Caco-2 (cell line): ENCODE results near the gene ACAN. TPM values are rescaled to one million over a fixed set of nuclear protein-coding genes. Genes with fewer than 3 reads are reported as not detected.

ENCODE experiments used
- BruUV-seq: library from RNA; stranded (reverse); fragments of 400-500 nt; replicated peaks from 2 replicates; lab custom pipeline; 2021; lab: Mats Ljungman, UMichigan
- CTCF ChIA-PET: fragments of 300-600 bp; sonication (Branson Sonifier 250); formaldehyde crosslinking; loops from one replicate; lab custom pipeline; 2022; ENCODE audit warnings: antibody characterized with exemption; lab: Charles Lee
- POLR2A ChIA-PET: fragments of 300-600 bp; sonication (Branson Sonifier 250); formaldehyde crosslinking; loops from one replicate; lab custom pipeline; 2022; ENCODE audit warnings: antibody characterized with exemption; lab: Charles Lee
- DNase-seq, 2 experiments: peaks; one replicate each; pipeline versions ENCODE4 v3.0.0 to v3.0.0-alpha.2; 2020 to 2022
- H3K27me3 ChIP-seq: replicated peaks from 2 replicates; pipeline ENCODE4 v1.6.0; 2011; ENCODE audit warnings: low read length; ENCODE audit not compliant: control insufficient read depth, insufficient read depth
- H3K36me3 ChIP-seq: 2 replicates; pipeline ENCODE4 v1.5.1; 2011; ENCODE audit warnings: low read length; ENCODE audit not compliant: control insufficient read depth, insufficient read depth
- H3K4me1 ChIP-seq: fragments of 250-450 bp; sonication (Bioruptor Pico); 2 replicates; pipeline ENCODE4 v1.5.1; 2020; ENCODE audit warnings: mild to moderate bottlenecking
- H3K4me3 ChIP-seq: 2 replicates; pipeline ENCODE4 v1.5.1; 2011; ENCODE audit warnings: low read depth, mild to moderate bottlenecking, control low read depth, low read length
- H3K9me3 ChIP-seq: fragments of 250-450 bp; sonication (Bioruptor Pico); 2 replicates; pipeline ENCODE4 v1.5.1; 2020; ENCODE audit warnings: mild to moderate bottlenecking, moderate library complexity
- H3K27ac Mint-ChIP-seq: one replicate; pipeline ENCODE4 v1.8.0; 2022; ENCODE audit warnings: mixed read lengths; ENCODE audit not compliant: unreplicated experiment
- H3K27me3 Mint-ChIP-seq: one replicate; pipeline ENCODE4 v1.8.0; 2022; ENCODE audit warnings: mixed read lengths; ENCODE audit not compliant: insufficient read depth, unreplicated experiment
- H3K36me3 Mint-ChIP-seq: one replicate; pipeline ENCODE4 v1.8.0; 2022; ENCODE audit warnings: mild to moderate bottlenecking, mixed read lengths; ENCODE audit not compliant: insufficient read depth, unreplicated experiment
- H3K4me1 Mint-ChIP-seq: one replicate; pipeline ENCODE4 v1.8.0; 2022; ENCODE audit warnings: low read depth, mixed read lengths; ENCODE audit not compliant: unreplicated experiment
- H3K4me3 Mint-ChIP-seq: one replicate; pipeline ENCODE4 v1.8.0; 2022; ENCODE audit warnings: mild to moderate bottlenecking, moderate library complexity, mixed read lengths; ENCODE audit not compliant: unreplicated experiment
- H3K9me3 Mint-ChIP-seq: one replicate; pipeline ENCODE4 v1.8.0; 2022; ENCODE audit warnings: mixed read lengths; ENCODE audit not compliant: unreplicated experiment
- intact Hi-C: fragments of 100-400 bp; cut with micrococcal nuclease; formaldehyde crosslinking; loops from one replicate; pipeline ENCODE4 v1.10.0; 2022; ENCODE audit not compliant: unreplicated experiment
- total RNA-seq: library from RNA; stranded (reverse); gene quantifications from 2 replicates; pipeline ENCODE4 v1.2.3, GENCODE V29; 2022
- TF ChIP-seq, protein P1 (sequence below), 2 experiments: fragments of 200-600 bp in 1 of 2; IDR thresholded peaks; 1 replicate in 1 of 2; 2 replicates in 1 of 2; pipeline versions ENCODE4 v1.5.1 to v1.8.0; 2011 to 2022; ENCODE audit warnings: antibody characterized with exemption in 1 of 2, control low read depth in 1 of 2, inconsistent platforms in 1 of 2, low read depth in 1 of 2, low read length in 1 of 2, mild to moderate bottlenecking in 1 of 2, moderate library complexity in 1 of 2; ENCODE audit not compliant: insufficient read depth in 1 of 2, severe bottlenecking in 1 of 2, unreplicated experiment in 1 of 2

The ACAN gene
- total RNA-seq, 1 experiment from 2014 or later = not detected

DNA sequence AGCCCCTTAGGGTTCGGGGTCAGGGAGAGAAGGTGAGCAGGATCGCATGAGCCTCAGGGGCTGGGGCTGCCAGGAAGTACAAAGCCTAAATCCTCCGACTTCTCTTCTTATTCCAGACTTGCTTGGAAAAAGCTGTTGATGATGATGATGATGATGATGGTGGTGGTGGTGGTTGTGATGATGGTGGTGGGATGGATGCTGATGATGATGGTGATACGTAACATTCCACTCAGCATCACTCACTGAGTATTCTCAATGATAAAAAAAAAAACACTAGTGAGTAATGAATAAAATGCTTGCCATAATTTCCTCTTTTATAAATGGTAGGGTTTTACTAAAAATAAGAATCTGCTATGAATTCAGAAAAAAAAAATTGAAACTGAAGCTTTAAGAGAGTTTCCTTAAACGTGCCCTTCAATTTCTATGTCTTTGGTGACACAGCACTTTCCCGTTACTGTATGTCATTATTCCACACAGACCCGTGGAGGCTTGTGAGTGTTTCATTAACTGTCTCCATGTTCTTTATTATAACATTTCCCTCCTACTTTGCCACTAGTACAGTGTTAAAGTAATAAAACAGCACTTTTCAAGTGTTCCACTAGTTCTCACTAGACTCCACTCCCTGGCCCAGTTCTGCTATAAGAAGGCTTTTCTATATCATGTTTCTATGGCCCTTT is 5.4 kb upstream of the ACAN start:
- Mint-ChIP-seq H3K27me3 (peaks cover 27% of the 10 kb centered on the region), H3K4me1 (no peaks in the 10 kb centered on the region), H3K27ac (no peak overlapping the region), H3K4me3 (no peak overlapping the region), H3K9me3 (no peaks in the 10 kb centered on the region), H3K36me3 (no peaks in the 10 kb centered on the region)
- ChIA-PET POLR2A (no interaction called here), CTCF (no interaction called here)
- no peaks in the 10 kb centered on the region for H3K27me3 ChIP-seq
- H3K4me1 ChIP-seq = no peaks in the 10 kb centered on the region
- no peak for DNase-seq
- intact Hi-C loops = no loop called here
- H3K4me3 ChIP-seq = no peak overlapping the region
- H3K36me3 ChIP-seq = no peaks in the 10 kb centered on the region
- no TSS peak for BruUV-seq
- H3K9me3 ChIP-seq = no peaks in the 10 kb centered on the region
- TF ChIP-seq, protein P1, sequence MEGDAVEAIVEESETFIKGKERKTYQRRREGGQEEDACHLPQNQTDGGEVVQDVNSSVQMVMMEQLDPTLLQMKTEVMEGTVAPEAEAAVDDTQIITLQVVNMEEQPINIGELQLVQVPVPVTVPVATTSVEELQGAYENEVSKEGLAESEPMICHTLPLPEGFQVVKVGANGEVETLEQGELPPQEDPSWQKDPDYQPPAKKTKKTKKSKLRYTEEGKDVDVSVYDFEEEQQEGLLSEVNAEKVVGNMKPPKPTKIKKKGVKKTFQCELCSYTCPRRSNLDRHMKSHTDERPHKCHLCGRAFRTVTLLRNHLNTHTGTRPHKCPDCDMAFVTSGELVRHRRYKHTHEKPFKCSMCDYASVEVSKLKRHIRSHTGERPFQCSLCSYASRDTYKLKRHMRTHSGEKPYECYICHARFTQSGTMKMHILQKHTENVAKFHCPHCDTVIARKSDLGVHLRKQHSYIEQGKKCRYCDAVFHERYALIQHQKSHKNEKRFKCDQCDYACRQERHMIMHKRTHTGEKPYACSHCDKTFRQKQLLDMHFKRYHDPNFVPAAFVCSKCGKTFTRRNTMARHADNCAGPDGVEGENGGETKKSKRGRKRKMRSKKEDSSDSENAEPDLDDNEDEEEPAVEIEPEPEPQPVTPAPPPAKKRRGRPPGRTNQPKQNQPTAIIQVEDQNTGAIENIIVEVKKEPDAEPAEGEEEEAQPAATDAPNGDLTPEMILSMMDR (IDR thresholded peaks at IDR 0.05; ENCODE audit: insufficient read depth in 1 of 2, low read depth in 1 of 2, low read length in 1 of 2, severe bottlenecking in 1 of 2, unreplicated experiment in 1 of 2) = no peak

DNA sequence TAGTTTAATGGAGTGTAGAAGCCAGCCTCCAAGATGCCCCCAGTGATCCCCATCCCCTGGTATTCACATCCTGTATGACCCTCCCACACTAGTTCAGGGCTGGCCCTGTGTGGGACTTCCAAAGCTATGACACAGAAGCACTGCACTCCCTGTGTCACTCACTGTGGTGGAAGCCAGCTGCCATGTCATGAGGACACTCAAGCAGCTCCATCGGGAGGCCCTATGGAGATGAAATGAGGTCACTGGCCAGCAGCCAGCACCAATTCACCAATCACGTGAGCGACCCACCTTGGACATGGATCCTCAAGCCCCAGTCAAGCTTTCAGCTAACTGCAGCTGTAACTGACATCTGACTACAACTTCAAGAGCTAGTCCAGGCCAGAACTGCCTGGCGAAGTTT is 3.9 kb upstream of the ACAN start:
- no peaks in the 10 kb centered on the region for H3K4me1 Mint-ChIP-seq
- H3K27me3 Mint-ChIP-seq = peaks cover 28% of the 10 kb centered on the region
- ChIA-PET POLR2A (no interaction called here), CTCF (no interaction called here)
- no peaks in the 10 kb centered on the region for H3K9me3 ChIP-seq
- H3K27me3 ChIP-seq = no peaks in the 10 kb centered on the region
- H3K36me3 ChIP-seq = no peaks in the 10 kb centered on the region
- H3K4me3 Mint-ChIP-seq = no peak overlapping the region
- intact Hi-C loops = no loop called here
- H3K9me3 Mint-ChIP-seq = no peaks in the 10 kb centered on the region
- H3K4me1 ChIP-seq = no peaks in the 10 kb centered on the region
- H3K36me3 Mint-ChIP-seq = no peaks in the 10 kb centered on the region
- H3K27ac Mint-ChIP-seq = no peak overlapping the region
- no peak overlapping the region for H3K4me3 ChIP-seq
- TF ChIP-seq, protein P1 (IDR thresholded peaks at IDR 0.05; ENCODE audit: insufficient read depth in 1 of 2, low read depth in 1 of 2, low read length in 1 of 2, severe bottlenecking in 1 of 2, unreplicated experiment in 1 of 2) = no peak
- no peak for DNase-seq
- BruUV-seq = no TSS peak

GRCh38 chr15:88800026-88800425 is 3.2 kb upstream of the ACAN start:
- no peak overlapping the region for H3K4me3 ChIP-seq
- BruUV-seq = no TSS peak
- H3K27me3 Mint-ChIP-seq = peaks cover 27% of the 10 kb centered on the region
- H3K27me3 ChIP-seq = no peaks in the 10 kb centered on the region
- CTCF ChIA-PET = no interaction called here
- H3K36me3 ChIP-seq = no peaks in the 10 kb centered on the region
- intact Hi-C loops = no loop called here
- H3K9me3 ChIP-seq = no peaks in the 10 kb centered on the region
- no peaks in the 10 kb centered on the region for H3K4me1 ChIP-seq
- H3K9me3 Mint-ChIP-seq = no peaks in the 10 kb centered on the region
- DNase-seq = no peak
- H3K4me1 Mint-ChIP-seq = no peaks in the 10 kb centered on the region
- no peak overlapping the region for H3K27ac Mint-ChIP-seq
- H3K36me3 Mint-ChIP-seq = no peaks in the 10 kb centered on the region
- no peak overlapping the region for H3K4me3 Mint-ChIP-seq
- TF ChIP-seq, protein P1 (IDR thresholded peaks at IDR 0.05; ENCODE audit: insufficient read depth in 1 of 2, low read depth in 1 of 2, low read length in 1 of 2, severe bottlenecking in 1 of 2, unreplicated experiment in 1 of 2) = no peak
- POLR2A ChIA-PET = no interaction called here
